ENCODE data around the gene SOCS2. TPM values are rescaled to one million over a fixed set of nuclear protein-coding genes. Genes with fewer than 3 reads are reported as not detected.

The SOCS2 gene
- total and polyA plus RNA-seq, 2 of the 13 experiments (the other 11 are each of a cell fraction or from before 2014, with no cell fraction given) = 0.62 to 1.5 TPM

GRCh38 chr12:93563807-93564538, 8.5 kb upstream of the SOCS2 start (continued):
- peak; percentile 82 for TF ChIP-seq SKIL (CRISPR knock-in tag; IDR thresholded peaks at IDR 0.05; ENCODE audit: borderline replicate concordance)
- peak; percentile 78 for TF ChIP-seq ASH2L (IDR thresholded peaks at IDR 0.05; ENCODE audit: insufficient read length, low read depth, low read length)
- peak; percentile 97 for TF ChIP-seq NR2F2 (IDR thresholded peaks at IDR 0.05; ENCODE audit: borderline replicate concordance, low read depth)
- peak; percentile 77; the same call in 1 of the 2 replicates for TF ChIP-seq ZNF580 (CRISPR knock-in tag; IDR thresholded peaks at IDR 0.05; ENCODE audit: borderline replicate concordance, low read depth)
- TF ChIP-seq MYNN (CRISPR knock-in tag; IDR thresholded peaks at IDR 0.05; ENCODE audit: low read depth) = no peak
- peak; percentile 80 for TF ChIP-seq CEBPG (CRISPR knock-in tag; IDR thresholded peaks at IDR 0.05)
- peak; percentile 62; the same call in 1 of the 2 replicates for TF ChIP-seq GATAD1 (CRISPR knock-in tag; IDR thresholded peaks at IDR 0.05)
- no peak for TF ChIP-seq CBX5 (CRISPR knock-in tag; IDR thresholded peaks at IDR 0.05; ENCODE audit: borderline replicate concordance)
- TF ChIP-seq FOXK1 (CRISPR knock-in tag; IDR thresholded peaks at IDR 0.05; ENCODE audit: borderline replicate concordance, low read depth) = peak; percentile 89; the same call in 1 of the 2 replicates
- peak; percentile 95 for TF ChIP-seq SALL1 (CRISPR knock-in tag; IDR thresholded peaks at IDR 0.05)
- TF ChIP-seq ZNF431 (CRISPR knock-in tag; IDR thresholded peaks at IDR 0.05; ENCODE audit: borderline replicate concordance, low read depth) = 0 out of 2 replicates have a peak, but pooled peaks have one; percentile 47
- no peak for TF ChIP-seq GZF1 (CRISPR knock-in tag; IDR thresholded peaks at IDR 0.05)
- TF ChIP-seq ZNF17 (CRISPR knock-in tag; IDR thresholded peaks at IDR 0.05) = no peak
- no peak for TF ChIP-seq ZNF33B (CRISPR knock-in tag; IDR thresholded peaks at IDR 0.05)
- 0 out of 2 replicates have a peak, but pooled peaks have one; percentile 35 for TF ChIP-seq KMT2A (CRISPR knock-in tag; IDR thresholded peaks at IDR 0.05)
- peak; percentile 95 for TF ChIP-seq NCOA2 (CRISPR knock-in tag; IDR thresholded peaks at IDR 0.05)
- TF ChIP-seq ZKSCAN1 (IDR thresholded peaks at IDR 0.05; ENCODE audit: low read length) = peak; percentile 71
- peak; percentile 93; the same call in 1 of the 2 replicates for TF ChIP-seq JUNB (CRISPR knock-in tag; IDR thresholded peaks at IDR 0.05; ENCODE audit: borderline replicate concordance)
- TF ChIP-seq, protein P1, sequence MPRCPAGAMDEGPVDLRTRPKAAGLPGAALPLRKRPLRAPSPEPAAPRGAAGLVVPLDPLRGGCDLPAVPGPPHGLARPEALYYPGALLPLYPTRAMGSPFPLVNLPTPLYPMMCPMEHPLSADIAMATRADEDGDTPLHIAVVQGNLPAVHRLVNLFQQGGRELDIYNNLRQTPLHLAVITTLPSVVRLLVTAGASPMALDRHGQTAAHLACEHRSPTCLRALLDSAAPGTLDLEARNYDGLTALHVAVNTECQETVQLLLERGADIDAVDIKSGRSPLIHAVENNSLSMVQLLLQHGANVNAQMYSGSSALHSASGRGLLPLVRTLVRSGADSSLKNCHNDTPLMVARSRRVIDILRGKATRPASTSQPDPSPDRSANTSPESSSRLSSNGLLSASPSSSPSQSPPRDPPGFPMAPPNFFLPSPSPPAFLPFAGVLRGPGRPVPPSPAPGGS (CRISPR knock-in tag; IDR thresholded peaks at IDR 0.05) = no peak; the same call in 1 of the 2 replicates
- TF ChIP-seq ZNF614 (CRISPR knock-in tag; IDR thresholded peaks at IDR 0.05; ENCODE audit: borderline replicate concordance) = peak; percentile 77; the same call in 1 of the 2 replicates
- TF ChIP-seq RXRB (CRISPR knock-in tag; IDR thresholded peaks at IDR 0.05; ENCODE audit: borderline replicate concordance) = peak; percentile 95
- TF ChIP-seq KDM1A (CRISPR knock-in tag; IDR thresholded peaks at IDR 0.05) = peak; percentile 63; the same call in 1 of the 2 replicates
- TF ChIP-seq ERF (CRISPR knock-in tag; IDR thresholded peaks at IDR 0.05) = peak; percentile 67; the same call in 1 of the 2 replicates
- TF ChIP-seq MEF2D (CRISPR knock-in tag; IDR thresholded peaks at IDR 0.05) = peak; percentile 80; the same call in 1 of the 2 replicates
- TF ChIP-seq NFE2L2 (IDR thresholded peaks at IDR 0.05; ENCODE audit: low read length) = peak; percentile 53; the same call in 1 of the 2 replicates
- TF ChIP-seq KDM2A (CRISPR knock-in tag; IDR thresholded peaks at IDR 0.05; ENCODE audit: borderline replicate concordance, low read depth) = peak; percentile 66; the same call in 1 of the 2 replicates
- TF ChIP-seq ZSCAN21 (CRISPR knock-in tag; IDR thresholded peaks at IDR 0.05; ENCODE audit: borderline replicate concordance) = peak; percentile 79
- peak; percentile 60; the same call in 1 of the 2 replicates for TF ChIP-seq MIER2 (CRISPR knock-in tag; IDR thresholded peaks at IDR 0.05)
- TF ChIP-seq ZNF101 (CRISPR knock-in tag; IDR thresholded peaks at IDR 0.05; ENCODE audit: borderline replicate concordance, low read depth) = no peak
